CD4-positive, alpha-beta T cell treated with Interleukin-15 for 1 hour (primary cell): ENCODE data around the gene GPR17.
A peak's percentile ranks its signal among the peaks of the same experiment; 100 is the strongest.

Experiments used
- DNase-seq: peaks from one replicate; pipeline ENCODE4 v3.0.0-alpha.2; 2020

Gene GPR17

GRCh38 chr2:127695491-127696472, 49.8 kb downstream of the GPR17 start:
- no peak for DNase-seq

DNA sequence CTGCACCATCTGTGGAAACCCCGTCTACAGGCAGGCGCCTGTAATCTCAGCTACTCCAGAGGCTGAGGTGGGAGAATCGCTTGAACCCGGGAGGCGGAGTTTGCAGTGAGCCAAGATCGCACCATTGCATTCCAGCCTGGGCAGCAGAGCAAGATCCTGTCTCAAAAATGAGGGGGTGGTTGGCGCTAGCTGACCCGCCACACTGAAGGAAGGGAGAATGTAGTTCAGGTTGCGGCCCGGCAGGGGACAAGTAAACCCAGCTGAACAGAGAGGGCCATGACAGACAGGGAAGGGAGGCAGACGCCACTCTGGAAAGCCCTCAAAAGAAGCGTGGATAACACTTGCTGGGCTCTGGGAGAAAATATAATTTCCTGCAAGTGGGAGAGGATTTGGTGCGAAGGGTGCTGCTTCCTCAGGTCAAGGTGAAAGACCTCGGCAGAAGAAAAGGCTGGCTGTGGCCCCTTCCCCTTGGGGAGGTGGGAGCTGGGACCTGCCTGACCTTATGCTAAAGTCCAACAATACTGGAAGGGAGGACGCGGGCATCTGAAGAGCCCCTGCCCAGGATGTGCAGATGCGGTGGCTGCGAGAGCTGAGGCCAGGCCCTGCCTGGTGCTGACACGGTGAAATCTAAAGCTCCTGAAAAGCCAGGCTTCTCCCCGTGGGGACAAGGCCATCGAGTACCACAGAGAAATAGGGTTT, 51.7 kb downstream of the GPR17 start:
- DNase-seq, result no peak

DNA sequence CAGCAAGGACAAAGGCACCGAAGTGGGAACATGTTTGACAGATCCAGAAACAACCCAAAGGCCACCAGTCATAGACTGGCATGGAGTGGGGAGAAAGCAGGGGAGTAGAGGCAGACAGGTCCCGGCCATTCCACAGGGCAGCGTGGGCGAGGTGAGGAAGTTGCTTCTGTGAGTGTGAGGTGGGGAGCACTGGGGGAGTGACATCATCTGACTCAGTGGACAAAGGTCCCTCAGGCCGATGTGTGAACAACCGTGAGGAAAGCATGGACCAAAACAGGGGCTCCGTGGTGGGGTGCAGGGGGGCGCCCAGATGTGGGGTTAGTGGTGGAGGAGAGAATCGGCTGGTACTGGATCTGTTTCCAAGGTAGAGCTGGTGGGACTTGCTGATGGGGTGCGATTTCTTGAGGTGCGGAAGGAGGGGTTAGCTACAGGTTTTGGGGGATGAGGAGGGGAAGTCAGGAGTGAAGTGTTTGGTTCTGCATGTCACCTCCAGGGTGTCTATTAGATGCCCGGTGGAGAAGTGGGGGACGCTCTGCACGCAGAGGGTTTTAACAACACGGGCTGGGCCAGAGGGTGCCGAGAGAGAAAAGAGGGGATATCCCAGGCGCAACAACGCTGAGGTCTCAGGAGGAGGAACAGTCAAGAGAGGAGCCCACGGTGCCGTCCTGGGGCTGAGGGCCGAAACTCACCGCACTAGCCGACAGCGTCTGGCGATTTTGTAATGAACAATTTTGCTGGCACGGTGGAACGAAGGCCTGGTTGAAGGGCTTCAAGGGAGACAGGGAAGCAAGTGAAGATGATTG, 52.8 kb downstream of the GPR17 start:
- DNase-seq, result no peak

DNA sequence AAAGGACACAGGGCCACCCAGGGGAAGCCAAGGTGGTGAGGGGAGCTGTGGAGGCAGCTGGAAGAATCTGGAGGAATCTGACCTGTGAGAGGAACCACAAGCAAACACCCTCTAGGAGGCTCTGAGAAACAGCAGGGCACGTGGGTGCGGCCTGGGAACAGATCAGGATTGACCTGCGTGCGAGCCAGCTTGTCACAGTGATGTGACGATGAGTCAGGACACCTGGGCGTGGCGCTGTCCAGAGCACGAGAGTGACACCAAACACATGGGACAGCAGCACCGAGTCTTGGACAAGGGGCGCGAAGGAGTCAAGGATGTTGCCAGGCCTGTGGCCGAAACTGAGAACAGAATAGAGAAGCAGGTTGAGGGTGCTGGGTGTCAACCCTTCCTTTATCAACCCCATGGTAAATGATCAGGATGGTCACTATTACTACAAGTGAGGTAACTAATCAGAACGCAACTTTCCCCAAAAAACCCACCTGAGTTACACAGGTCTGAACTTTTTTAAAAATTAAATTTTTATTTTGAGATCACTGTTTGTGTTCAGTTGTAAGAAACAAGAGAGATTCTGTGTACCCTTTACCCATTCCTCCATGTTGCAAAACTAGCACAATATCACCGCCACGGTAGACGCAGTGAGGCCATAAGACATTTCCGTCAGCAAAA, 54.7 kb downstream of the GPR17 start:
- DNase-seq, result peak; percentile 89

DNA sequence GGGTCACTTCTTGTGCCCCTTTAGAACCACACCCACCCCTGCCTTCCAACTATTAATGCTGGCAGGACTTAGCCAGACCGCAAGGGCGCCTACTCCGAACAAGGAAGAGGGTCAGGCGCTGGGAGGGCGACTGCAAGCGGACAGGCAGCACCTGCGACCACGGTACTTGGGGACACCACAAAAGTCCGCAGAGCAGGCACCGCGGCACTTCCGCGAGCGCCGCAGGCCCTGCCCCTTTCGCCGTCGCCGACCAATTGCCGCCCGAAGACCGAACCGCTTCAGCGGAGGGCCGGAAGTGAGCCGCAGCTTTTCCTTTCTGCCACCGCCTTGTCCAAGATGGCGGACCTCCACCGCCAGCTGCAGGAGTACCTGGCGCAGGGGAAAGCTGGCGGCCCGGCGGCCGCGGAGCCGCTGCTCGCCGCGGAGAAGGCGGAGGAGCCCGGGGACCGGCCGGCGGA, 55.3 kb downstream of the GPR17 start, which contains the start of gene SFT2D3:
TSS of gene SFT2D3 (plus strand) at position 305 of the 458 bp plus-strand sequence. CDS start at position 337, 32 bp downstream.
- DNase-seq, result peak; percentile 90

- DNase-seq, result peak; percentile 84
Observed at GRCh38 chr2:127701651-127702394, 55.9 kb downstream of the GPR17 start.
